Fibroblast of skin of right quadriceps (primary cell): ENCODE data around the gene SOD3.

Source experiments
- DNase-seq: peaks from one replicate; pipeline ENCODE4 v3.0.0-alpha.2; 2013

The SOD3 gene

DNA sequence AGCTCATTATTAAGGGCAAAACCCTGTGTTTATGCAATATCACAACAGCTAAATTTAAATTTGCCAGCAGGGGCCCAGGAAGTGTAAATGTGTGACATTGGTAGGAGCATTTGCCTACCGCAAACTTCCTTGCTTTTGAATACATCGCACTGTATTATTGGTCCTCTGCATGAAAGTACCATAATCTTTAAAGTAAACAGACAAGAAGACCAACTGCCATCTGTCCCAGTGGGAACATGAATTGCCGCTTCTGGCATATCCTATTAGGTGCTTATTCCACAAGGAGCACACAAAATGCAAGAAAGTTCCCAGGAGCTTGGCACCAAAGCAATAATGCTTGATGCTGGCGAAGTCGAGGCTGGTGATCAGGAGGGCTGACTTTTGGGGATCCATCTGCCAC, 51.3 kb downstream of the SOD3 start:
- DNase-seq = no peak

DNA sequence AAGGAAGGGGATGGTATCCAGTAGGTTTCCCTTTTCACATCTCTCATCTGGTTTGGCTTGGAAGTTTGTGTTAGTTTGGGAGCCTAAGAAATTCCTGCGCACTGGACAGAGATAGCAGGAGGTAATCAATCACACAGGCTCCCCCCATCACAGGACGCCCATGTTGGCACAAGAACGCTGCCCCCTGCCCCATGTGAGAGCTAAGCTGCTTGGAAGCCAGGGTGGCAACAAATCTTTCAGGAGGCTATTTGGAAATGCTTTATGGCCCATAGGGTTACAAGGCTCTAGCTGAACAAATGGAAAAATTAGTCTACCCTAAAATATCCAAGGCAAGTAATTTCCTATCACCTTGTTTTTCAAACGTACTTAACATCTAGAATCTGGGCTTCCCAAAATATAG, 54.0 kb downstream of the SOD3 start:
- DNase-seq = no peak

DNA sequence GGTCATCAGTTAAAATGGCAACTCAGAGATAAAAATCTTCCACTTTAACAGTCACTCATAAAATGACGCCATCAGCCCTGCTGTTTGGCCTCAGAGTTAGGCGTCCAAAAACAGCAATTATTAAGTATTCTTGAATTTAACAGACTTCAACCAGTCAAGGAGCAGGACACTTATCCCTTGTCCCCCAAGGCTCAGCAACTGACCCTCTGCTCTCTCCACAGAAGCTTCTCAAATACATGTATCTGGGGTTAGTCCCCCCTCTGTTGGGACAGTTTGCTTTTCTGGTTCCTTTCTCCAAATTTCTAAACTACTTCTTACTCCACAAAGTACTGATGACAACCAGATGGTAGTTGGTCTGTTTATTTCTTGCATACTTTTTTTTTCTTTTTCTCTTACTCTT, 54.4 kb downstream of the SOD3 start:
- DNase-seq = no peak
